ENCODE data around the gene AGRN. TPM values are rescaled to one million over a fixed set of nuclear protein-coding genes. Genes with fewer than 3 reads are reported as not detected.
A peak's percentile ranks its signal among the peaks of the same experiment; 100 is the strongest.

Gene AGRN
- total RNA-seq, 1 experiment from 2014 or later: 134 TPM

DNA sequence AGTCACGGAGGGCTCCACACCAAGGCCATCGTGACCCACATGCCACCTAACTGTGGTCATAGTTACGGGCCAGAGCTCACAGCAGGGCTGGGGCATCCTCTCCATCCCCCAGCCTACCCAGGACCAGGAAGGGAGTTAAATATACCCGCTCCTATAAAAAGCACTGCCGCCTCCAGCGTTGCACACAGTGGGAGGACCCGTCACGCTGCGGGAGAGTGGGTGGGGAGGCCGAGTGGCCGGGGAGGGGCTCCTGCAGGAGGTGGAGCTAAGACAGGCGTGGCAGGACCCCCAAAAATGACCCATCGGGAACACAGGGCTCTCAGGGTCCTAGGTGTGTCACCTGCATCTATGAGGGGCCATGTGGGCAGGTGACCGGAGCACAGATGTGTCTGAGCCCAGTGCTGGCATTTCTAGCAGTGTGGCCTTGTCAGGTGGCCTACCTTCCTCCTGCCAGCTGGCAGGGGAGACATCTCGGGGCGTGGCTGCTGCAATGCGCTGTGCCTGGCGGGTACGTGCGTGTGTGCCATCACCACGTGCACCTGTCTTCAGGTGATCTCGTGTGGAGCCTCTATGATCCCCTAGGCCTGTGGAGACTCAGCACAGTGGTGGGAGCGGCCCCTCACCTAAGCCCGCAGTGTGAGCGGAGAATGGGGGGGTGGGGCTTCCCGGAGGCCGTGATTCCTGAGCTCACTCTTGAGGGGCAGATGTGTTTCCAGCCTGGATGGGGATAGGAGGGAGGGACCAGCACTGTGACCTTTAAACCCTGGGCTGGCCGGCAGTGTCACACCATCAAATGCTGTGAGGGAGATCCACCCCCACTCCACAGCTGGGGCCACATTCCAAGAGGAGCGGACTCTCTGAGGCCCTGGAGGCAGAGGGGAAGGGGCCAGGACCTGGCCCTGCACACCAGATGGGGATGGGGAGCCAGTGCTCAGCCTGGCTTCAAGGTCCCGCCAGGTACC lies 17.7 kb downstream of the AGRN start:
- H4K20me1 ChIP-seq (ENCODE audit: insufficient read depth): no peaks in the 10 kb centered on the region
- ChIA-PET CTCF (interaction anchor here (0.8 to 1.4 kb wide), 2 partner anchors 22 to 53 kb away, joined by 3 read pairs; no protein-coding TSS in a partner anchor), POLR2A (no interaction called here), RAD21 (ENCODE audit: low non-redundant PET in 1 of 2, low total read pairs in 2 of 2, uncharacterized antibody in 2 of 2, unreplicated experiment in 2 of 2) (no interaction called here)
- peaks cover 7 to 22% of the 10 kb centered on the region in 2 experiments; a peak in 3 of 4 replicates for H3K4me1 ChIP-seq (ENCODE audit: control insufficient read depth in 1 of 2, insufficient read depth in 2 of 2, low read length in 2 of 2)
- peaks cover 4 to 25% of the 10 kb centered on the region in 2 experiments; a peak in 2 of 4 replicates for H3K36me3 ChIP-seq (ENCODE audit: control insufficient read depth in 1 of 2, insufficient read depth in 2 of 2, low read length in 2 of 2)
- ATAC-seq: no peak
- H3K27ac ChIP-seq (ENCODE audit: low read depth, low read length): no peak overlapping the region
- peaks cover 59% of the 10 kb centered on the region for H3K79me2 ChIP-seq (ENCODE audit: insufficient read depth, low read length)
- no peak overlapping the region for H3K4me3 ChIP-seq (replicated peaks in 1 of 2; ENCODE audit: low read depth in 1 of 2, low read length in 2 of 2)
- H2AFZ ChIP-seq (ENCODE audit: low read depth, low read length, poor library complexity, severe bottlenecking): no peak overlapping the region
- TF ChIP-seq ZNF274 (IDR thresholded peaks at IDR 0.05; ENCODE audit: low read depth, low read length) (no peak), RAD21 (IDR thresholded peaks at IDR 0.05; ENCODE audit: low read depth) (no peak), EZH2 (IDR thresholded peaks at IDR 0.05) (no peak), ZFX (IDR thresholded peaks at IDR 0.05) (no peak), CBX3 (IDR thresholded peaks at IDR 0.05; ENCODE audit: low read depth) (no peak), SIN3A (IDR thresholded peaks at IDR 0.05; ENCODE audit: low read depth) (no peak), SRF (IDR thresholded peaks at IDR 0.05; ENCODE audit: low read depth) (no peak), FOSL1 (IDR thresholded peaks at IDR 0.05; ENCODE audit: low read depth) (no peak)
- TF ChIP-seq, protein P1, sequence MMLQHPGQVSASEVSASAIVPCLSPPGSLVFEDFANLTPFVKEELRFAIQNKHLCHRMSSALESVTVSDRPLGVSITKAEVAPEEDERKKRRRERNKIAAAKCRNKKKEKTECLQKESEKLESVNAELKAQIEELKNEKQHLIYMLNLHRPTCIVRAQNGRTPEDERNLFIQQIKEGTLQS (IDR thresholded peaks at IDR 0.05): no peak
- TF ChIP-seq, protein P2, sequence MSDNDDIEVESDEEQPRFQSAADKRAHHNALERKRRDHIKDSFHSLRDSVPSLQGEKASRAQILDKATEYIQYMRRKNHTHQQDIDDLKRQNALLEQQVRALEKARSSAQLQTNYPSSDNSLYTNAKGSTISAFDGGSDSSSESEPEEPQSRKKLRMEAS (IDR thresholded peaks at IDR 0.05): no peak
- intact Hi-C loops (cut with micrococcal nuclease): no loop called here
- no peaks in the 10 kb centered on the region for H3K27me3 ChIP-seq (ENCODE audit: insufficient read depth, low read length)
- no peaks in the 10 kb centered on the region for H3K9me3 ChIP-seq (ENCODE audit: control insufficient read depth in 1 of 2, insufficient read depth in 1 of 2, low read depth in 1 of 2, low read length in 2 of 2)
- no peak overlapping the region for H3K9ac ChIP-seq (ENCODE audit: low read length)
- no peak overlapping the region for H3K4me2 ChIP-seq (ENCODE audit: low read length)
- DNase-seq (ENCODE audit: low read depth, low spot score): no peak
- BruUV-seq (replicated peaks): TSS peak; percentile 28
- H3K9me2 ChIP-seq (ENCODE audit: insufficient read depth): no peaks in the 10 kb centered on the region

Data from HCT116 (cell line).